GM19239 (cell line): ENCODE data around the gene RASL12.
"Not testable (repeated sequence)": the region's sequence is repeated elsewhere in the genome, so short reads cannot be mapped to it uniquely, and the experiment has no call there.

Experiments used
- DNase-seq: peaks from one replicate; pipeline ENCODE4 v3.0.0; 2011; ENCODE audit warnings: low spot score; ENCODE audit not compliant: insufficient read length
- FAIRE-seq: peaks from 2 replicates; lab custom pipeline; 2011; peaks lifted over from hg19 to GRCh38; lab: Jason Lieb, UNC

Gene RASL12

GRCh38 chr15:65067645-65068402 is at the start of gene RASL12:
Gene RASL12, minus strand, starts transcription at chr15:65067991. Its CDS starts 156 bp downstream, at chr15:65067835.
- FAIRE-seq, result no peak
- DNase-seq, result no peak

- no peak for DNase-seq
- FAIRE-seq, result no peak
Observed at GRCh38 chr15:65115542-65115941, 47.8 kb upstream of the RASL12 start.

GRCh38 chr15:65115086-65115485 is 47.3 kb upstream of the RASL12 start, which contains the start of gene UBAP1L:
Gene UBAP1L, minus strand, starts transcription at chr15:65115200. Its CDS starts 8,985 bp downstream, at chr15:65106215.
- no peak for DNase-seq
- no peak for FAIRE-seq

GRCh38 chr15:65110676-65111292 is 43.0 kb upstream of the RASL12 start:
- no peak for DNase-seq

GRCh38 chr15:65106011-65106590 is 38.3 kb upstream of the RASL12 start:
- no peak for FAIRE-seq

More at GRCh38 chr15:65110676-65111292, 43.0 kb upstream of the RASL12 start:
- no peak for FAIRE-seq

GRCh38 chr15:65105038-65105437 is 37.2 kb upstream of the RASL12 start:
- FAIRE-seq (no peak), DNase-seq (no peak)

More at GRCh38 chr15:65106011-65106590, 38.3 kb upstream of the RASL12 start:
- no peak for DNase-seq

- FAIRE-seq, result no peak
- no peak for DNase-seq
Observed at GRCh38 chr15:65102912-65103311, 35.1 kb upstream of the RASL12 start.

- DNase-seq (no peak), FAIRE-seq (no peak)
Observed at GRCh38 chr15:65101891-65102708, 34.3 kb upstream of the RASL12 start.

- FAIRE-seq (no peak), DNase-seq (peak; percentile 72)
Observed at GRCh38 chr15:65101411-65101890, 33.7 kb upstream of the RASL12 start.

- no peak for FAIRE-seq
Observed at GRCh38 chr15:65100442-65100841, 32.7 kb upstream of the RASL12 start.

GRCh38 chr15:65099801-65100200 is 32.0 kb upstream of the RASL12 start:
- not testable (repeated sequence) for FAIRE-seq

More at GRCh38 chr15:65100442-65100841, 32.7 kb upstream of the RASL12 start:
- no peak for DNase-seq

GRCh38 chr15:65099336-65099735 is 31.5 kb upstream of the RASL12 start:
- DNase-seq, result no peak
- FAIRE-seq, result no peak

More at GRCh38 chr15:65099801-65100200, 32.0 kb upstream of the RASL12 start:
- DNase-seq, result not testable (repeated sequence)

- FAIRE-seq, result no peak
- DNase-seq, result no peak
Observed at GRCh38 chr15:65097651-65098263, 30.0 kb upstream of the RASL12 start.

GRCh38 chr15:65096481-65097385 is 28.9 kb upstream of the RASL12 start:
- DNase-seq (no peak), FAIRE-seq (no peak)

- DNase-seq (no peak), FAIRE-seq (no peak)
Observed at GRCh38 chr15:65095747-65096104, 27.9 kb upstream of the RASL12 start.

GRCh38 chr15:65095011-65095746 is 27.4 kb upstream of the RASL12 start:
- FAIRE-seq (no peak), DNase-seq (no peak)

GRCh38 chr15:65094294-65094995 is 26.7 kb upstream of the RASL12 start:
- FAIRE-seq (no peak), DNase-seq (no peak)
